Activated CD8-positive, alpha-beta T cell treated with anti-CD3 and anti-CD28 coated beads for 36 hours (primary cell): ENCODE results near the gene CHST11. TPM values are rescaled to one million over a fixed set of nuclear protein-coding genes. Genes with fewer than 3 reads are reported as not detected.

ENCODE experiments used
- ATAC-seq: fragments of 200-7000 bp; cut with Tn5 transposase; one replicate; pipeline ENCODE4 v1.10.0; 2021; ENCODE audit warnings: mild to moderate bottlenecking, moderate library complexity
- CTCF ChIA-PET: fragments of 350-600 bp; sonication (Branson Sonifier 250); formaldehyde crosslinking; loops from one replicate; lab custom pipeline; 2021; ENCODE audit warnings: antibody characterized with exemption; lab: Charles Lee
- POLR2A ChIA-PET: fragments of 350-600 bp; sonication (Branson Sonifier 250); formaldehyde crosslinking; loops from one replicate; lab custom pipeline; 2021; ENCODE audit warnings: antibody characterized with exemption; lab: Charles Lee
- DNase-seq: peaks from one replicate; pipeline ENCODE4 v3.0.0-alpha.2; 2020
- H3K27ac Mint-ChIP-seq: one replicate; pipeline ENCODE4 v1.8.0; 2021; ENCODE audit warnings: mild to moderate bottlenecking, mixed read lengths
- H3K27me3 Mint-ChIP-seq: one replicate; pipeline ENCODE4 v1.8.0; 2021; ENCODE audit warnings: mixed read lengths
- H3K36me3 Mint-ChIP-seq: one replicate; pipeline ENCODE4 v1.8.0; 2021; ENCODE audit warnings: low read depth, mixed read lengths
- H3K4me1 Mint-ChIP-seq: one replicate; pipeline ENCODE4 v1.8.0; 2021; ENCODE audit warnings: low read depth, mixed read lengths
- H3K4me3 Mint-ChIP-seq: one replicate; pipeline ENCODE4 v1.8.0; 2021; ENCODE audit warnings: mild to moderate bottlenecking, moderate library complexity, mixed read lengths
- H3K9me3 Mint-ChIP-seq: one replicate; pipeline ENCODE4 v1.8.0; 2021; ENCODE audit warnings: mixed read lengths
- intact Hi-C: fragments of 100-400 bp; cut with micrococcal nuclease; formaldehyde crosslinking; loops from one replicate; pipeline ENCODE4 v1.10.0; 2022
- total RNA-seq, 2 experiments: library from RNA; stranded (reverse); gene quantifications; one replicate each; pipeline ENCODE4 v1.2.3, GENCODE V29; 2021
- TF ChIP-seq, protein P1 (sequence below): fragments of 200-600 bp; IDR thresholded peaks from one replicate; pipeline ENCODE4 v1.8.0; 2022; ENCODE audit warnings: antibody characterized with exemption, mild to moderate bottlenecking

The CHST11 gene
- total RNA-seq, 2 experiments from 2014 or later = 30.9 to 33.9 TPM

DNA sequence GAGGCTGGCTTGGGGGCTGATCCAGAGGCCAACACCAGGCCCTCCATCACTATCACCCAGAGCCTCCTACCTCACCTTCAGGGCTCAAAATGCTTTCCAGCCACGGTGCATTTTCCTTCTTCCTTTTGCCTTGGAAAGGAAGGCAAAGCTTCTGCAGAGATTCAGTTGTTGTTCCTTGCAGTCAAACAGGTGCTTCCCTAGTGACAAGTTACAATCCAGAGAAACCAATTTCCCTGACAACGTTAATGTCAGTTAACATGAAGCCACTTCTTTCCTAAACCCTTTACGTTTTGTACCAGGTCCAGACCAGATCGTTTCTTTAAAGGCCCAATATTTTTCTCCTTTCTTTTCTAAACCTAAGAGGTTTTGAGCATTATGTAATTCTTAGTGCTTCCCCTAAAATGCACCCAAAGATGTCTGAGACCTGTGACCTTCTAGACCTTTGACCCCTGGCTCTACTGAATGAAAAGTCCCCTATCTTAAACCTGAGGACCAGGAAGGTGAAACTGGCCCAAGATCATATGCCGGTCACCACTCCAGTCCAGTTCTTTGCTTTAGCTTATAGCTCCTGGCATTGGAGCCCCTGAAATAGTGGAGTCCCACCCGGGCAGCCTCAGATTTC, 289.8 kb downstream of the CHST11 start:
- Mint-ChIP-seq H3K27ac (no peak overlapping the region), H3K4me3 (no peak overlapping the region)
- POLR2A ChIA-PET = interaction anchor here (0.5 kb wide), 1 partner anchor 290 kb away, joined by 4 read pairs; the partner anchor contains the start of gene CHST11

DNA sequence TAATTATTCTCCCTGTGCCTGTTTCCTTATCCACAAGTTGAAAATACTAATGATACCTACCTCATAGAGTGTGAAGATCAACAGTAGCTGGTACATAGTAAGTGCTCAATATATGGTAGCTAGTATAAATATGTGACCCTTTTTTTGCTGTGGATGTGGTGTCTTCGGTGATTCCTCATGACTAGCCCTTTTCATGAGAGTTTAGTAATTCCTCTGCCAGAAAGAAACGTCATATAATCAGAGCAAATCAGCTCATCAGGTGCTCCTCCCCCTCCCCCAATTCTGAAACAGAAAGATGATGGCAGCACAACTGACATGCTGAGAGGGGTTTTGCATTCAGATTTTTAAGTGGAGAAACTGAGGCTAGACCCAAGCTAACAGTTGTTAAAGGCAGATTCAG, 290.6 kb downstream of the CHST11 start:
- Mint-ChIP-seq H3K4me3 (peak overlapping the region; percentile 49), H3K4me1 (peaks cover 44% of the 10 kb centered on the region), H3K9me3 (no peaks in the 10 kb centered on the region), H3K27ac (peak overlapping the region; percentile 60), H3K27me3 (no peaks in the 10 kb centered on the region), H3K36me3 (no peaks in the 10 kb centered on the region)
- POLR2A ChIA-PET = interaction anchor here (0.5 to 0.9 kb wide), 2 partner anchors 15 to 291 kb away, joined by 4 read pairs; partner anchors contain the start of gene CHST11
- ATAC-seq (peak; percentile 43), DNase-seq (no peak)
- TF ChIP-seq, protein P1, sequence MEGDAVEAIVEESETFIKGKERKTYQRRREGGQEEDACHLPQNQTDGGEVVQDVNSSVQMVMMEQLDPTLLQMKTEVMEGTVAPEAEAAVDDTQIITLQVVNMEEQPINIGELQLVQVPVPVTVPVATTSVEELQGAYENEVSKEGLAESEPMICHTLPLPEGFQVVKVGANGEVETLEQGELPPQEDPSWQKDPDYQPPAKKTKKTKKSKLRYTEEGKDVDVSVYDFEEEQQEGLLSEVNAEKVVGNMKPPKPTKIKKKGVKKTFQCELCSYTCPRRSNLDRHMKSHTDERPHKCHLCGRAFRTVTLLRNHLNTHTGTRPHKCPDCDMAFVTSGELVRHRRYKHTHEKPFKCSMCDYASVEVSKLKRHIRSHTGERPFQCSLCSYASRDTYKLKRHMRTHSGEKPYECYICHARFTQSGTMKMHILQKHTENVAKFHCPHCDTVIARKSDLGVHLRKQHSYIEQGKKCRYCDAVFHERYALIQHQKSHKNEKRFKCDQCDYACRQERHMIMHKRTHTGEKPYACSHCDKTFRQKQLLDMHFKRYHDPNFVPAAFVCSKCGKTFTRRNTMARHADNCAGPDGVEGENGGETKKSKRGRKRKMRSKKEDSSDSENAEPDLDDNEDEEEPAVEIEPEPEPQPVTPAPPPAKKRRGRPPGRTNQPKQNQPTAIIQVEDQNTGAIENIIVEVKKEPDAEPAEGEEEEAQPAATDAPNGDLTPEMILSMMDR = no peak
- intact Hi-C loops = no loop called here
- CTCF ChIA-PET = interaction anchor here (0.7 to 1.5 kb wide), 2 partner anchors 17 to 43 kb away, joined by 3 read pairs; no protein-coding TSS in a partner anchor

More for the DNA sequence above, 289.8 kb downstream of the CHST11 start:
- CTCF ChIA-PET = interaction anchor here (0.9 kb wide), 1 partner anchor 11 kb away, joined by 3 read pairs; no protein-coding TSS in a partner anchor
- Mint-ChIP-seq H3K4me1 (peaks cover 45% of the 10 kb centered on the region), H3K9me3 (no peaks in the 10 kb centered on the region), H3K36me3 (no peaks in the 10 kb centered on the region), H3K27me3 (no peaks in the 10 kb centered on the region)
- TF ChIP-seq, protein P1 = no peak
- DNase-seq = no peak
- ATAC-seq = no peak
- intact Hi-C loops = no loop called here

DNA sequence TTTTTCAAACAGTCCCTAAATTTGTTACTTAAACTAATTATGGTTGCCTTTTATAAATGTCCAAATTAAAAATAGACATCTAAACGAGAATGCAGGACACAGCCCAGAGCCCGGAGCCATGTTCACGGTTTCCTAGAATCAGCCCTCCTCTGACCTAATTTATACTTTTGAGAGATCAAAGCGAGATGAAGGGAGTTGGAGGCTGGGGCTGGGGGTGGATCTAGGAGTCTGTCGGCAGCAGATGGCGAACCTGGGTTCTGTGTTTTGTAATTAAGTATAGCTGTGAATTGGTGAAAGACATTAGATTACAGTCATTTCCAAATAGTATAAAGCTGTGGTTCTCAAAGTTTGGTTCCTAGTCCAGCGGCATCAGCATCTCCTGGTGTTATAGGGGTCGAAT, 291.2 kb downstream of the CHST11 start:
- Mint-ChIP-seq H3K4me1 (peaks cover 44% of the 10 kb centered on the region), H3K36me3 (no peaks in the 10 kb centered on the region), H3K27me3 (no peaks in the 10 kb centered on the region), H3K27ac (peak overlapping the region; percentile 60), H3K9me3 (no peaks in the 10 kb centered on the region), H3K4me3 (peak overlapping the region; percentile 49)
- CTCF ChIA-PET = interaction anchor here (1.0 to 1.5 kb wide), 2 partner anchors 12 to 43 kb away, joined by 3 read pairs; no protein-coding TSS in a partner anchor
- DNase-seq = peak; percentile 65
- POLR2A ChIA-PET = interaction anchor here (0.9 kb wide), 1 partner anchor 15 kb away, joined by 4 read pairs; no protein-coding TSS in a partner anchor
- intact Hi-C loops = no loop called here
- TF ChIP-seq, protein P1 = no peak
- peak; percentile 86 for ATAC-seq

DNA sequence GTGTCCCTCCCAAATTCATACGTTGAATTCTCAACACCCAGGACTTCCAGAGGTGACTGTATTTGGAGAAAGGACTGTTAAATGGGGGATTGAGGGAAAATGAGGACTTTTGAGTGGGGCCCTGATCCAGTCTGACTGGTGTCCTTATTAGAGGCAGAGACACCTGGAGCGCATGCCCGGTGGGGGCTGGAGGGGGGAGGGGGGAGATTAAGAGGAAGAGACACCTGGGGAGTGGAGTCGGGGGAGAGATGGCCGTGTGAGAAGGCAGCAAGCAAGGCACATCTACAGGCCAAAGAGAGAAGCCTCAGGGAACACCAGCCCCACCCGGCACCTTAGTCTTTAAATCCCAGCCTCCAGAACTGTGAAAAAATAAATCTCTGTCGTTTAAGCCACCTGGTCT, 291.6 kb downstream of the CHST11 start:
- peak overlapping the region; percentile 49 for H3K4me3 Mint-ChIP-seq
- ATAC-seq = peak; percentile 8
- no peaks in the 10 kb centered on the region for H3K36me3 Mint-ChIP-seq
- H3K27ac Mint-ChIP-seq = peak overlapping the region; percentile 29
- POLR2A ChIA-PET = no interaction called here
- CTCF ChIA-PET = interaction anchor here (1.0 to 3.0 kb wide), 3 partner anchors 12 to 366 kb away, joined by 3 to 9 read pairs (median 3); no protein-coding TSS in a partner anchor
- no peaks in the 10 kb centered on the region for H3K9me3 Mint-ChIP-seq
- no peaks in the 10 kb centered on the region for H3K27me3 Mint-ChIP-seq
- intact Hi-C loops = no loop called here
- TF ChIP-seq, protein P1 = no peak
- no peak for DNase-seq
- H3K4me1 Mint-ChIP-seq = peaks cover 44% of the 10 kb centered on the region

DNA sequence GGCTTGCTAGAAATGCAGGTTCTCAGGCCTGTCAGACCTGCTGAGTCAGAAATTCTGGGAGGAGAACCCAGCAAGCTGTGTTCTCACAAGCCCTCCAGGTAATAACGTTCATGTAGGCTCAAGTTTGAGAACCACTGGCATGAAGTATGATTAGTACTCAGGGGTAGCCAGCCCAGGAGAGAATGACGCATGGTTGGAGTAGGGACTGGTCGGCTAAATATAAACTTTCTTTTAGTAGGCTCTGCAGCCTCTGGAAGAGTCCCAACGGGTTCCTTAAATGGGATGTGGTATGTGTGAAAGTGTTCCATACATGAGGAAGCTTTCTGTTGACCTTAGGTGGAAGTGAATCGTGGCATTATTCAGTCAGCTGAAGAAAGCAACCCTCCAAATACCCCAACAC, 292.0 kb downstream of the CHST11 start:
- no peak overlapping the region for H3K4me3 Mint-ChIP-seq
- no peak overlapping the region for H3K27ac Mint-ChIP-seq

More for the DNA sequence above, 292.0 kb downstream of the CHST11 start:
- TF ChIP-seq, protein P1 = no peak
- Mint-ChIP-seq H3K27me3 (no peaks in the 10 kb centered on the region), H3K4me1 (peaks cover 44% of the 10 kb centered on the region), H3K9me3 (no peaks in the 10 kb centered on the region), H3K36me3 (no peaks in the 10 kb centered on the region)
- intact Hi-C loops = no loop called here
- DNase-seq = no peak
- CTCF ChIA-PET = interaction anchor here (3.0 kb wide), 1 partner anchor 367 kb away, joined by 9 read pairs; no protein-coding TSS in a partner anchor
- POLR2A ChIA-PET = no interaction called here
- no peak for ATAC-seq
